Measurements from ENCODE around the gene TTLL5.

DNA sequence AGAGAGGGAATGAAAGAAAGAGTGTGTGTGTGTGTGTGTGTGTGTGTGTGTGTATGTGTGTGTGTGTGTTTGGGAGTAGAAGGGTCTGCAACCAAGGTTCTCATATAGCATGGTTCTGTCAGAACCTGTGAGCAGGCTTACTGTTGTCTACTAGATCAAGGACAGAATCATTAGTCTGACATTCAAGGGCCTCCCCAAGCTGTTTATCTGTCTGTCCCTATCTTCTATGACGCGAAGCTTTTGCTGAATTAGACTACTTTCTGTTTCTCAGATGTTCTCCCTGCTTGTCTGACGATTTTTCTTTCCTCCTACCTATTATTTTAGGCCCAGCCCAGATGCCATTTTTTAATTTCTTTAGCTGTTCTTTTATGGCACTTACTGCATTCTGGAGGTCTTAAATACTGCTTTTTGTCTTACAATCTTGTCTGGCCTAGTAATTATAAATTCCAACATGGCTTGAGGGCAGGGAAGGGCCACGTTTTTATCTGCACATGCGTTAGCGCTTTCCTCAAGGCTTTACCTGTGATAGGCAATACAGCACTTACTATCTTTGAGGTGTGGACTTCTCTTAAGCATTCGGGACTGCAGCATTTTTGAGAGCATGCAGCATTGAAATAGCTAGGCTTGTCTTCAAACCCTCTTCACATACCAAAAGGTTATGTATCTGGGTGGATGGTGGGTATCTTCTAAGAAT, 150.2 kb downstream of the TTLL5 start:
- TF ChIP-seq CTCF (conservative IDR thresholded peaks at IDR 0.05; ENCODE audit: low read depth, low read length) (no peak), EZH2 (IDR thresholded peaks at IDR 0.05; ENCODE audit: low read length, unreplicated experiment) (no peak)

All from PC-3 (cell line).